Breast epithelium (tissue), 3 donors: Measurements from ENCODE around the gene SLC37A3.

Experiments
- CTCF ChIP-seq, 3 donors: fragments of 450-650 bp; IDR thresholded peaks; one replicate each; pipeline ENCODE4 v1.5.1; 2016 to 2017; ENCODE audit warnings: antibody characterized with exemption in 3 of 3, mild to moderate bottlenecking in 3 of 3, moderate library complexity in 3 of 3
- POLR2A ChIP-seq: fragments of 450-650 bp; IDR thresholded peaks from one replicate; pipeline ENCODE4 v1.6.1; 2016; ENCODE audit warnings: antibody characterized with exemption, mild to moderate bottlenecking, moderate library complexity

GRCh38 chr7:140333686-140334085, 64.6 kb downstream of the SLC37A3 start:
- no peak for TF ChIP-seq POLR2A
- TF ChIP-seq CTCF (IDR thresholded peaks at IDR 0.05): no peak
